Prostate gland (tissue), 2 donors: ENCODE results near the gene CES1.

ENCODE experiments used
- POLR2A ChIP-seq: fragments of 450-650 bp; IDR thresholded peaks from one replicate; pipeline ENCODE4 v1.6.1; 2016; ENCODE audit warnings: antibody characterized with exemption, mild to moderate bottlenecking
- TF ChIP-seq, protein P1 (sequence below), 4 experiments: fragments of 200-600 bp in 2 of 4; fragments of 450-650 bp in 2 of 4; sonication (generic) in 2 of 4; IDR thresholded peaks; 1 replicate in 3 of 4; 2 replicates in 1 of 4; pipeline ENCODE4 v1.5.1; 2016 to 2019; ENCODE audit warnings: antibody characterized with exemption in 4 of 4, mild to moderate bottlenecking in 2 of 4, moderate library complexity in 2 of 4

- TF ChIP-seq, protein P1, sequence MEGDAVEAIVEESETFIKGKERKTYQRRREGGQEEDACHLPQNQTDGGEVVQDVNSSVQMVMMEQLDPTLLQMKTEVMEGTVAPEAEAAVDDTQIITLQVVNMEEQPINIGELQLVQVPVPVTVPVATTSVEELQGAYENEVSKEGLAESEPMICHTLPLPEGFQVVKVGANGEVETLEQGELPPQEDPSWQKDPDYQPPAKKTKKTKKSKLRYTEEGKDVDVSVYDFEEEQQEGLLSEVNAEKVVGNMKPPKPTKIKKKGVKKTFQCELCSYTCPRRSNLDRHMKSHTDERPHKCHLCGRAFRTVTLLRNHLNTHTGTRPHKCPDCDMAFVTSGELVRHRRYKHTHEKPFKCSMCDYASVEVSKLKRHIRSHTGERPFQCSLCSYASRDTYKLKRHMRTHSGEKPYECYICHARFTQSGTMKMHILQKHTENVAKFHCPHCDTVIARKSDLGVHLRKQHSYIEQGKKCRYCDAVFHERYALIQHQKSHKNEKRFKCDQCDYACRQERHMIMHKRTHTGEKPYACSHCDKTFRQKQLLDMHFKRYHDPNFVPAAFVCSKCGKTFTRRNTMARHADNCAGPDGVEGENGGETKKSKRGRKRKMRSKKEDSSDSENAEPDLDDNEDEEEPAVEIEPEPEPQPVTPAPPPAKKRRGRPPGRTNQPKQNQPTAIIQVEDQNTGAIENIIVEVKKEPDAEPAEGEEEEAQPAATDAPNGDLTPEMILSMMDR (IDR thresholded peaks at IDR 0.05), result no peak
- TF ChIP-seq POLR2A, result no peak
Observed at GRCh38 chr16:55809851-55810250, 23.0 kb downstream of the CES1 start.
